CD4-positive, CD25-positive, alpha-beta regulatory T cell (primary cell): ENCODE measurements around the gene ARHGAP22. TPM values are rescaled to one million over a fixed set of nuclear protein-coding genes. Genes with fewer than 3 reads are reported as not detected.

Source experiments
- ATAC-seq, 2 donors: fragments of 150-1000 bp; cut with Tn5 transposase; one replicate each; pipeline ENCODE4 v1.10.0; 2021; ENCODE audit warnings: low read depth in 2 of 2, moderate number of reproducible peaks in 2 of 2, moderate library complexity in 1 of 2
- DNase-seq, 3 donors: peaks; one replicate each; pipeline versions ENCODE4 v3.0.0 to v3.0.0-alpha.2; 2012 to 2022; ENCODE audit warnings: mixed read lengths in 1 of 3
- H3K27ac ChIP-seq: one replicate; pipeline ENCODE4 v1.7.0; 2013; ENCODE audit warnings: mild to moderate bottlenecking, low read length; ENCODE audit not compliant: insufficient read depth, poor library complexity, severe bottlenecking
- H3K27me3 ChIP-seq: one replicate; pipeline ENCODE4 v1.7.0; 2013; ENCODE audit warnings: low read length; ENCODE audit not compliant: control insufficient read depth, insufficient read depth
- H3K36me3 ChIP-seq: one replicate; pipeline ENCODE4 v1.7.0; 2013; ENCODE audit warnings: mild to moderate bottlenecking, low read length, moderate library complexity; ENCODE audit not compliant: control insufficient read depth, insufficient read depth
- H3K4me1 ChIP-seq: 2 replicates; pipeline ENCODE4 v1.7.0; 2013; ENCODE audit warnings: mild to moderate bottlenecking, low read length; ENCODE audit not compliant: insufficient read depth, control insufficient read depth, poor library complexity, severe bottlenecking
- H3K4me3 ChIP-seq: one replicate; pipeline ENCODE4 v1.7.0; 2013; ENCODE audit warnings: low read depth, mild to moderate bottlenecking, low read length, moderate library complexity
- H3K9me3 ChIP-seq, 2 experiments: 1 replicate in 1 of 2; 2 replicates in 1 of 2; pipeline ENCODE4 v1.7.0; 2013; ENCODE audit warnings: low read length in 2 of 2, mild to moderate bottlenecking in 1 of 2, moderate library complexity in 1 of 2; ENCODE audit not compliant: control insufficient read depth in 2 of 2
- H3K27ac Mint-ChIP-seq, 3 donors: one replicate each; pipeline ENCODE4 v1.8.0; 2020 to 2022; ENCODE audit warnings: mild to moderate bottlenecking in 3 of 3, mixed read lengths in 3 of 3, moderate library complexity in 2 of 3
- H3K27me3 Mint-ChIP-seq: one replicate; pipeline ENCODE4 v1.8.0; 2022; ENCODE audit warnings: mild to moderate bottlenecking, mixed read lengths
- H3K36me3 Mint-ChIP-seq: one replicate; pipeline ENCODE4 v1.8.0; 2020; ENCODE audit warnings: mixed read lengths
- H3K4me1 Mint-ChIP-seq, 4 donors: one replicate each; pipeline ENCODE4 v1.8.0; 2020 to 2022; ENCODE audit warnings: mixed read lengths in 4 of 4, mild to moderate bottlenecking in 1 of 4
- H3K4me3 Mint-ChIP-seq, 4 donors: one replicate each; pipeline ENCODE4 v1.8.0; 2020 to 2022; ENCODE audit warnings: mild to moderate bottlenecking in 4 of 4, mixed read lengths in 4 of 4, moderate library complexity in 3 of 4
- H3K9me3 Mint-ChIP-seq, 7 donors: one replicate each; pipeline ENCODE4 v1.8.0; 2020 to 2022; ENCODE audit warnings: mixed read lengths in 7 of 7, mild to moderate bottlenecking in 3 of 7, moderate library complexity in 2 of 7
- polyA plus RNA-seq, 4 donors: library from polyadenylated mRNA; unstranded; fragments of 300-500 nt; fragmentation: Illumina TruSeq; gene quantifications; one replicate each; pipeline ENCODE4 v1.2.3, GENCODE V29; 2021
- total RNA-seq: library from RNA; stranded (reverse); gene quantifications from one replicate; pipeline ENCODE4 v1.2.3, GENCODE V29; 2022

The ARHGAP22 gene
- total and polyA plus RNA-seq, 5 donors from 2014 or later, result 0.42 TPM; not detected in 4

DNA sequence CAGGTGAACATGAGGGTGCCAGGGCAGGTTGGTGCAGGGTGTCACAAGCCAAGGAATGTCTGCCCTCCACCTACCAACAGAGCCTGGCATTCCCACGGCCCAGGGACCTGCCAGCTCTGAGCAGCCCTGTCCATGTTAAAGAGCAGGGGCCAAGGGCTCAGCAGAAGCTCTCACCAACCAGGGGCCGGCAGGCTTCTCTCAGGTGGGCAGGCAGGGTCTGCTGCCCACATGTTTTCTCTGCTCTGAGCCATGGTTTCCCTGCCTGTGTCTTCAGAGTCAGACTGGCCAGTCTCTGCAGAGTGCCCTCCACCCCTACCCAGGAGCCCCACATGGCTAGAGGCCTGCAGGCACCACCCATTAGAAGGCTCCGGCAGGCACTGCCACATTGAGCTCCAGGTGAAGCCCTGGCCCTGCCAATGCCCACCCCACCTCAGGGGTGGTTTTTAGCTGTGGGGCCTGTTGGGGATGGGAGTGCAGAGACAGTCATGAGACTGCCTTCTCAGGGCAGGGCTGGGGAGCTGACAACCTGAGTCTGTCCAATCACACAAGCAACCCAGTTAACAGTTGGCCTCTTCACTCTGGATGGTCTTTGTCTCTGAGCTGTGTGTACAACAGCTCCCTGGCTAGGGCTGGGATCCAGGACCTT lies 135.9 kb downstream of the ARHGAP22 start:
- Histone ChIP-seq H3K4me1 (no peaks in the 10 kb centered on the region), H3K27ac (no peak overlapping the region), H3K27me3 (no peaks in the 10 kb centered on the region), H3K4me3 (no peak overlapping the region), H3K36me3 (no peaks in the 10 kb centered on the region), H3K9me3 (no peaks in the 10 kb centered on the region)
- Mint-ChIP-seq H3K4me1 (no peaks in the 10 kb centered on the region), H3K27ac (no peak overlapping the region), H3K36me3 (no peaks in the 10 kb centered on the region), H3K4me3 (no peak overlapping the region), H3K9me3 (peaks cover 0 to 1% (median 0%) of the 10 kb centered on the region in 7 donors), H3K27me3 (no peaks in the 10 kb centered on the region)
- no peak for ATAC-seq
- DNase-seq, result no peak

DNA sequence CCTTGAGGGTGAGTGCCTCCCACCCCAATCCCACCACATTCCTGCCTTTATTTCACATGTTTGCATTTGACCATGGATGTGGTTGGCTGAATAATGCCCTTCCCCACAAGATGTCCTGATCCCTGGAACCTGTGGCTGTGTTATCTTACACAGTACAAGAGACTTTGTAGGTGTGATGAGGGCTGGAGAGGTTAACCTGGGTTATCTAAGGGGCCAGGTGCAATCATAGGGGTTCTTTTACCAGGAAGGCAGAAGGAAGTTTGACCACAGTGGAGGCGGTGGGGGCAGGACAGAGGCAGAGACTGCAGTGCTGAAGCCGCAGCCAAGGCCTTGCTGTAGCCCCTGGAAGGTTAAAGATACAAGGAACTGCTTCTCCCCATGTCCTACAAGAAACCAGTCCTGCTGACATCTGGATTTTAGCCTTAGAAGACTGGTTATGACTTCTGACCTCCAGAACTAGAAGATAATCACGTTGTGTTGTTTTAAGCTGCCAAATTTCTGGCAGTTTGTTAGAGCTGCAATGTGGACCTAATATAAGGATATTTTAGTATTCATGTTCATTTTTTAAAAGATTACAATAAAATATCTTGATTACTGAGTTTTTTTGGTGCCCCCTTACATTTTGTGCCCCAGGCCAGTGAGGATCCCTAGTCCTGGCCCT lies 136.6 kb downstream of the ARHGAP22 start:
- H3K27ac ChIP-seq, result no peak overlapping the region
- DNase-seq (no peak), ATAC-seq (no peak)
- H3K27me3 Mint-ChIP-seq, result no peaks in the 10 kb centered on the region
- H3K36me3 Mint-ChIP-seq, result no peaks in the 10 kb centered on the region
- H3K36me3 ChIP-seq, result no peaks in the 10 kb centered on the region
- H3K4me3 Mint-ChIP-seq, result no peak overlapping the region
- H3K27ac Mint-ChIP-seq, result no peak overlapping the region
- no peaks in the 10 kb centered on the region for H3K27me3 ChIP-seq
- peaks cover 0 to 1% (median 0%) of the 10 kb centered on the region in 7 donors for H3K9me3 Mint-ChIP-seq
- no peaks in the 10 kb centered on the region for H3K4me1 ChIP-seq
- no peak overlapping the region for H3K4me3 ChIP-seq
- H3K4me1 Mint-ChIP-seq, result no peaks in the 10 kb centered on the region
- H3K9me3 ChIP-seq, result no peaks in the 10 kb centered on the region

DNA sequence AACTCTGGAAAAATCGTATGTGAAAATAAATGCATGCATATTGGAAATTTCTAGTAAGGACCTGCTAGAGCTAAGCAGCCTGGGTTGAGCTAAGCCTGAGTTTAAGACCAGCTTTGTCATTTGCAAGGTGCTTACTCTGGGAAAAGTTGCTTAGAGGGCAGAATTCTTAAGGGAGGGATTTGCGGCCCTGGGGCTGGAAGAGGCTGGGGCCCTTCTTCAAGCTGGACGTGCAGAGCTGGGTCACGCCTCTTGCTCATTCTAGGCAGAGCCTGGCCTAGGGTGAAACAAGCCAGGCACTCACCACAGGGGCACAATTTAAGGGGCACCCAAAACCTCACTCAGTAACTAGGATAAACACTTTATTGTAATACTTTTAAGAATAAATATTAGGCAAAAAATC lies 137.2 kb downstream of the ARHGAP22 start:
- Histone ChIP-seq H3K9me3 (no peaks in the 10 kb centered on the region), H3K4me1 (no peaks in the 10 kb centered on the region), H3K27me3 (no peaks in the 10 kb centered on the region), H3K36me3 (no peaks in the 10 kb centered on the region), H3K4me3 (no peak overlapping the region), H3K27ac (no peak overlapping the region)
- DNase-seq (no peak), ATAC-seq (no peak)
- Mint-ChIP-seq H3K36me3 (no peaks in the 10 kb centered on the region), H3K4me3 (no peak overlapping the region), H3K4me1 (no peaks in the 10 kb centered on the region), H3K27me3 (no peaks in the 10 kb centered on the region), H3K27ac (no peak overlapping the region), H3K9me3 (peaks cover 0 to 1% (median 0%) of the 10 kb centered on the region in 7 donors)

DNA sequence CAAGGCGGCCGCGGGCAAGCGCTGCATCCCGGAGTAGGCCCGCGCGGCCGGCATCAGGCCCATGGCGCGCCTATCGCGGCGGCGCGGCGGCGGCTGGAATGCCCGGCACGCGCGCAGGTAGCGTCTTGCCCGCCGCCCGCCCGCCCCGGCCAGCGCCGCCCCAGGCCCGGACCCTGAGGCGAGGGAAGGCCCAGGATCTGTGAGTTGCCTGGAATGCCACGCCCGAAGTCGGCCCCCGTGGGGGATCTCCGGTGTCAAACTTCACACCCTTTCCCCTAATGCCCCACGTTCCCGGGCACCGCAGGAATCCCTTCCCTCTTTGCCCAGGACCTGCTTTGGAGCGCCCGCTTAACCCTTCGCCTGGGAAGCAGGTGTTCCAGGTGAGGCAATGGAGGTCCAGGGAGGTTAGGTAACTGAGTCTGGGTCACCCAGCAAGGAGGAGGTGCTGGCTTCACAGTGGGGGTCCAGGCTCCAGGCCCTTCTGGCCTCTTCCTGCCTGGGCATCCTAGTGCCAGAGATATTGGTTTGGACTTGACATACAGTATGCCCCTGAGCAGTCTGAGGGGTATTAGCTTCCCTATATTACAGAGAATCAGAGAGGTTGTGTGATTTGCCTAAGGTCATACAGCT lies 138.1 kb downstream of the ARHGAP22 start:
- H3K36me3 ChIP-seq, result no peaks in the 10 kb centered on the region
- Mint-ChIP-seq H3K9me3 (peaks cover 0 to 1% (median 0%) of the 10 kb centered on the region in 7 donors), H3K4me3 (no peak overlapping the region), H3K4me1 (no peaks in the 10 kb centered on the region), H3K36me3 (no peaks in the 10 kb centered on the region), H3K27ac (no peak overlapping the region), H3K27me3 (no peaks in the 10 kb centered on the region)
- ATAC-seq, result no peak
- H3K9me3 ChIP-seq, result no peaks in the 10 kb centered on the region
- DNase-seq, result no peak
- no peaks in the 10 kb centered on the region for H3K4me1 ChIP-seq
- H3K4me3 ChIP-seq, result no peak overlapping the region
- H3K27me3 ChIP-seq, result no peaks in the 10 kb centered on the region
- no peak overlapping the region for H3K27ac ChIP-seq

DNA sequence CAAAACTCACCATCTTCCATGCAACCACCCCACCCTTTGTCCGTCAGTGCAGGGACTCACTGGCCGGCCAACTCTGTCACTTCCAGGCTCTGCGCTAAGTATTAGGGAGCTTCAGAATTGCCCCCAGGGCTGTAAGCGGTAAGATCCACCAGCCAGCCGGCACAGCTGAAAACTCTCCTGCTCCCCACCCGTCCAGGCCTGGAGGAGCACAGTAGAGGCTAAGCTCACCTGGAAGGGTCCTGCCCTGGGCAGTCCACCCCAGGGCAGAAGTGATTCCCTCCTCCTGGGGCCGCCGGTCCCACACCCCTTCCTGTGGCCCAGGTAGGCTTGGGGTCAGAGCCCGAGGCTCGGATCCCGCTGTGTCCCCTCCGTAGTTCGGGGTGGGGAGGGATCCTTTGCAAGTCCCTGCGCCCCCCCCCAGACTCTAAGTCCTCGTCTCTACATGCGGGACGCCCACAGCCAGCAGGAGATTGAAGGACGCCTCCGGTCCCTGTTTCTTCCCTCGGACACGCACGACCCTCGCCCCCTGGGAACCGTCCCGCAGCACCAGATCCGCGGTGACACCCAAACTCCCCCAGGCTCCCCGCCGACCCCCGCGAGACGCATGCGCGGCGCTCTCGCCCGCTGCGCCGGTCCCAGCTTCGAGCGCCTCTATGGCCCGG lies 138.9 kb downstream of the ARHGAP22 start:
- Histone ChIP-seq H3K4me1 (no peaks in the 10 kb centered on the region), H3K36me3 (no peaks in the 10 kb centered on the region), H3K4me3 (no peak overlapping the region), H3K27me3 (no peaks in the 10 kb centered on the region), H3K27ac (no peak overlapping the region), H3K9me3 (no peaks in the 10 kb centered on the region)
- no peak for ATAC-seq
- H3K27me3 Mint-ChIP-seq, result no peaks in the 10 kb centered on the region
- H3K27ac Mint-ChIP-seq, result no peak overlapping the region
- no peaks in the 10 kb centered on the region for H3K4me1 Mint-ChIP-seq
- DNase-seq, result no peak
- peaks cover 0 to 1% (median 0%) of the 10 kb centered on the region in 7 donors for H3K9me3 Mint-ChIP-seq
- no peak overlapping the region for H3K4me3 Mint-ChIP-seq
- H3K36me3 Mint-ChIP-seq, result no peaks in the 10 kb centered on the region

DNA sequence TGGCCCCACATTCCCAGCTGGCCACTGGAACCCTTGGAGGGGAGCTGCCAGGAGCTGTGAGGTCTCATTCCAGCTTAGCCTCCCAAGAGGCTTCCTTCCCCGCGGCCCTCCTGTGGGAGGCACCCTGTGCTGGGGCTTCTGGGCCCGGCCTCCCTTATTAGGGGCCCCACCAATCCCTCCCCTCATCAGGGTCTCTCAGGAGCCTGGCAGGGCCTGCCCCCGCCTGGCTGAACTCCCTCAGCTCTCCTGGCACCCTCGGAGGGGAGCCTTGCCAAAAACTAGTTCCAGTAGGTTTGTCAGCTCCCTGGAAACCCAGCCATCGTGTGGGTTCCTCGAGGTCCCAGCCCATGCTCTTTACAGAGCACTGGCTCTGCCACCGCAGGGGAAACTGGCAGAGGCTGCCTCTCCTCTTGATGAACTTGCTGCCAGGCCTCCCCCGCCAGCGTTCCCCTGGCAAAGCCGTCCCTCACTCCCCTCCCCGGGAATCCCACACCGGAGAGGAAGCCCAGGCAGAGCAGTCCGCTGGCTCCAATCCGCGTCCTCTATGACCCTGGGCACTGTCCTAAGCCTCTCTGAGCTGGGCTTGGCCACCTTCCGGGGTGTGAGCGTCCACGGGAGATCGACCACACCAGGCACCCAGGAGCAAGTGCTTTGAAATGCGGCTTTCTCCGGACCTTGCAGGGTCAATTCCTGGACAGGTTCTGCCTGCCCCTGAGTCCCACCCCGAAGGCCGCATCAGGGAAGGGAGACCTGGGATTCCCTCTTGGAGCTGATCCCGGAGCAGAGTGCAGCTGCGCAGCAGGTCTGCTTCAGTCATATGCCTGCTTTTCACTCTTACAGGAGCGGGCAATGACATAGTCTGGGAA lies 139.8 kb downstream of the ARHGAP22 start:
- Histone ChIP-seq H3K9me3 (no peaks in the 10 kb centered on the region), H3K27me3 (no peaks in the 10 kb centered on the region), H3K4me1 (no peaks in the 10 kb centered on the region), H3K4me3 (no peak overlapping the region), H3K36me3 (no peaks in the 10 kb centered on the region), H3K27ac (no peak overlapping the region)
- Mint-ChIP-seq H3K27ac (no peak overlapping the region), H3K4me3 (no peak overlapping the region), H3K27me3 (no peaks in the 10 kb centered on the region), H3K36me3 (no peaks in the 10 kb centered on the region), H3K9me3 (peaks cover 0 to 1% (median 0%) of the 10 kb centered on the region in 7 donors), H3K4me1 (no peaks in the 10 kb centered on the region)
- DNase-seq (no peak), ATAC-seq (no peak)

DNA sequence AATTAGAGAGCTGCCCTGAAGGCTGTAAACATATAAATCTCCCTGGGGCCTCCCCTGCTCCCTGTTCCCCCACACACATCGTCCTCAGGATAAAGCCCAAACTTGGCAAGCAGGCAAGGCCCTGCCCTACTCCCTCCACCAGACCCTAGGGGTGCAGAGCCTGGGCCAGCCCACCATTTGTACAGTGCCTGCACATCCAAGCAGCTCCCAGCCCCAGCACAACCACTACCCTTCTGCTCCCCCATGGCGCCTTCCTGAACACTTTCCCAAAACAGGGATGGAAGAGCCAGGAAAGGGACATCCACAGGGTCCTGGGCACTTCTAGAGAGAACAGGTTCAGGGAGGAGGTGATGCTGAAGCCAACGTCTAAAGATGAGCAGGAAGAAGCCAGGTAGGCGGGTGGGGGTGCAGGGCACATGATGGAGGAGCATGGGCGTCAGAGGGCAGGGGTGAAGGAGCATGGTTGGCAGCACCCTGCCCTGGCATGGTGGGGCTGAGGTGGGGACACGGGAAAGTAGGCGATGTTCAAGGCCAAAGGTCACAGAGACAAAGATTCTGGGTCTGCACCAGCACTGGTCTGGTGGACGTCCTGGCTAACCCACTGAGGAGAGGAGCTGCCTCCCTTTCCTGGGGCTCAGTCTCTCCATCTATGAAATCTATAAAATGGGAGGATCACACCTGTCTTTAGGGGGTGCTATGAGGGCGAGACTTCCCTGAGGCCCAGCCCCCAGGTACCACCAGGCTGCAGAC lies 140.6 kb downstream of the ARHGAP22 start:
- no peak for DNase-seq
- no peaks in the 10 kb centered on the region for H3K36me3 Mint-ChIP-seq
- H3K27ac ChIP-seq, result no peak overlapping the region

More for the DNA sequence above, 140.6 kb downstream of the ARHGAP22 start:
- H3K4me1 Mint-ChIP-seq, result no peaks in the 10 kb centered on the region
- no peak overlapping the region for H3K27ac Mint-ChIP-seq
- Histone ChIP-seq H3K27me3 (no peaks in the 10 kb centered on the region), H3K4me3 (no peak overlapping the region), H3K4me1 (no peaks in the 10 kb centered on the region), H3K9me3 (no peaks in the 10 kb centered on the region), H3K36me3 (no peaks in the 10 kb centered on the region)
- no peaks in the 10 kb centered on the region for H3K27me3 Mint-ChIP-seq
- peaks cover 0 to 1% (median 0%) of the 10 kb centered on the region in 7 donors for H3K9me3 Mint-ChIP-seq
- no peak overlapping the region for H3K4me3 Mint-ChIP-seq
- no peak for ATAC-seq
